Ramos (cell line): ENCODE measurements around the gene RGMA.

ENCODE experiments used
- in situ Hi-C: fragments of 300-500 bp; cut with MboI; formaldehyde crosslinking; loops from one replicate; pipeline ENCODE4 v1.14.3; 2022; ENCODE audit warnings: low sequenced_read_pairs; ENCODE audit not compliant: unreplicated experiment

The RGMA gene

DNA sequence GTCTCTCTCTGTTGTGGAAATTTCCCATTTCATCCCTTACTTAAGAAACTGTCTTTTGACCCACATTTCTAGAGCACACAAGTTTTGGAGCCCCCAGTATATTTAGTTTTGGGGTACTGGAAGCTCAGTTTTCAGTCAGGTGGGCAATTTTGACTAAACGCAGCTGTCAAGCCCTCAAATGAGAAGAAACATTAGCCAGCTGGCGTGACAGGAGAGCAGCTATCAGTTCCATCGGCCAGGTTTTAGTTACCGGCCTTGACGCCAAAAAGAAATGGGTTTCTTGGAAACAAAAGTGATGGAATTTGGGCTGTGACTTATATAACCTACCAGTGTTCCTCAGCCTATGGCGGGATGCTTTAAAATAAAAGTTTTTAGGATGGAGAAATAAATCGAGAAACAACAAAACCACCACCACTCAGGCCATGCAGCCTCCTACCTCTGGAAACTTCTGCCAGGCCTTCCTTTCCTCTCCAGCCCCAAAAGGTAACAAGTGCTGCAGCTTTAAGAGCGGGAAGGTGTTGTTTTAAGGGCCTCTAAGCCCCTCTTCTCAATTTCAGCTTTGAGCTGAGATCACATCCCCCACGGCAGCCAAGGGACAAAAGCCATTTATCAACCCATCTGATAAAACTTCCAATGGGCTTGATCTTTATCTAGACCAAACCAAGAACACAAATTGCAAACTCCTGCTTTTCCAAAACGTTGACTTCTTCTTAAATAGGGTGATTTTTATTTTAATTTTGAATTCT, 18.3 kb downstream of the RGMA start:
- in situ Hi-C loops, result loop anchor here (25.0 kb wide), 1 partner anchor 958 kb away; no protein-coding TSS in a partner anchor

GRCh38 chr15:93070132-93070531, 18.9 kb downstream of the RGMA start:
- in situ Hi-C loops, result loop anchor here (25.0 kb wide), 1 partner anchor 958 kb away; no protein-coding TSS in a partner anchor

- in situ Hi-C loops, result loop anchor here (25.0 kb wide), 1 partner anchor 956 kb away; no protein-coding TSS in a partner anchor
Observed at GRCh38 chr15:93068581-93069199, 20.3 kb downstream of the RGMA start.

GRCh38 chr15:93067649-93068085, 21.3 kb downstream of the RGMA start:
- in situ Hi-C loops, result loop anchor here (25.0 kb wide), 1 partner anchor 955 kb away; no protein-coding TSS in a partner anchor

- in situ Hi-C loops, result loop anchor here (25.0 kb wide), 1 partner anchor 955 kb away; no protein-coding TSS in a partner anchor
Observed at GRCh38 chr15:93066834-93067648, 22.0 kb downstream of the RGMA start.

GRCh38 chr15:93066224-93066681, 22.8 kb downstream of the RGMA start:
- in situ Hi-C loops, result loop anchor here (25.0 kb wide), 1 partner anchor 954 kb away; no protein-coding TSS in a partner anchor

DNA sequence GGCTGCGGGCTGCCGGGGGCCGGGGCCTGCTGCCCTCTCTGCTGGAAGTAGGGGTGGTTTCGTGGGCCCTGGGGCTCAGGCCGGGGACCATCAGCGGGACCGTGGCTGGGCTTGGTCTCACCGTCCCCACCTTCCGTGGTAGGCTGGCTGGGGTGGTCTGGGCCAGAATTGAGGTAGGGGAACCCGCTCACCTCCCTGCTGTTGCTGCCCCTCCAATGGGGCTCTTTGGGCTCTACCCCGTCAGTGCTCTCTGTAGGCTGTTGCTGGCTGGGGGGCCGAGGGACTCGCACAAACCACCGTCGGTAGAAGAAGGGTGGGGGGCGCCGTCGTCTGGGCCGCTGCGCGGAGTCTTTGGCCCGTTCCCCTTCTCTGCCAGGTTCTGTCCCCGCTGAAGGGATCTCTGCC, 23.4 kb downstream of the RGMA start:
- in situ Hi-C loops, result loop anchor here (25.0 kb wide), 1 partner anchor 953 kb away; no protein-coding TSS in a partner anchor

- in situ Hi-C loops, result loop anchor here (25.0 kb wide), 1 partner anchor 952 kb away; no protein-coding TSS in a partner anchor
Observed at GRCh38 chr15:93063796-93064690, 25.0 kb downstream of the RGMA start.

GRCh38 chr15:93063262-93063671, 25.7 kb downstream of the RGMA start:
- in situ Hi-C loops, result loop anchor here (25.0 kb wide), 1 partner anchor 951 kb away; no protein-coding TSS in a partner anchor

DNA sequence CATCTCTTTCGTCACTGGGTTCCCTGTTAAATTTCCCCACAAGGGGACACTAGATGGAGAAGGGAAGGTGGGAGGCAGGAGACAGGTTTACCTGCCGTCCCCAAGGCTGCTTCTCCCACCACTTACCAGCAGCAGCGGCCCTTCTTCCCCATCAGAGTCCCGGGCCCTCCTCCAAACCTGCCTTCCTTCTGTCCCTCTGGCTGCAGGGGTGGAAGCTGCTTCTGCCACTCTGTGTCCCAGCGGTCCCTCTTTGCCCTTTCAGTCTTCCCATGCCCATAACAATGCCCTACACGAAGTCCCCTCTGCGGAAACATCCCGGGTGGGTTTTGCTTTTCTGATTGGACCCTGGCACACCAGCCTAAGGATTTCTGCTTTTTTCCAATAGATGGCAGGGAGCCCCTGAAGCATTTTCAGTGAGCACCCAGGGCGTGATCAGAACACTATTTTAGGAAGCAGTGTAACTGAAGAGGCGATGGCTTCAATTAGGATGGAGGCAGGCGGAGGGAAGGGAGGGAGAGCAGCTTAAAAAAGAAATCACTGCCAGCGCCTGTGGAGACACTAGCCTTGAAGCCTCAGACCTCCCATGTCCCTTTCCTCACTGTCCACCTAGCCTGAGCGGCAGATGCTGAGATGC, 26.3 kb downstream of the RGMA start:
- in situ Hi-C loops, result loop anchor here (25.0 kb wide), 1 partner anchor 950 kb away; no protein-coding TSS in a partner anchor

GRCh38 chr15:93060336-93061248, 28.4 kb downstream of the RGMA start:
- in situ Hi-C loops, result loop anchor here (25.0 kb wide), 1 partner anchor 948 kb away; no protein-coding TSS in a partner anchor

DNA sequence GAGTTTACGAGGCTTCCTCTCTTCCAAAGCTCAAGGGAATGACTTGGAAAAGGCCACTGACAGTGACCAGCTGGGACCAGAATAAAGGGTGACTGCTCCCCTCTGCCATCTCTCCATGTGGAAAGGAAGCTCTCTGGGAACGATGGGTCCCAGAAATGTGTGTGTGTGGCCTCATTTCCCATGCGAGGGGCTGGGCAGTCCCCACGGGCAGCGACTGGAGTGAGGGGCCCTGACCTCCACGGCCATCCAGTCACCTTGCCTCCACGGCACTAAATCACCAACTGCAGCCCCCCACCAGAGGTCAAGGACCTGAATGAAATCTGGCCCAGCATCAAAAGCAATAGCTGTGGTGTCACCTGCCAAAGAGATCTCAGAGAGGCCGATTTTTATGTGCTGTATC, 29.6 kb downstream of the RGMA start:
- in situ Hi-C loops, result loop anchor here (25.0 kb wide), 1 partner anchor 947 kb away; no protein-coding TSS in a partner anchor

GRCh38 chr15:93058904-93059427, 30.0 kb downstream of the RGMA start:
- in situ Hi-C loops, result loop anchor here (25.0 kb wide), 1 partner anchor 947 kb away; no protein-coding TSS in a partner anchor

DNA sequence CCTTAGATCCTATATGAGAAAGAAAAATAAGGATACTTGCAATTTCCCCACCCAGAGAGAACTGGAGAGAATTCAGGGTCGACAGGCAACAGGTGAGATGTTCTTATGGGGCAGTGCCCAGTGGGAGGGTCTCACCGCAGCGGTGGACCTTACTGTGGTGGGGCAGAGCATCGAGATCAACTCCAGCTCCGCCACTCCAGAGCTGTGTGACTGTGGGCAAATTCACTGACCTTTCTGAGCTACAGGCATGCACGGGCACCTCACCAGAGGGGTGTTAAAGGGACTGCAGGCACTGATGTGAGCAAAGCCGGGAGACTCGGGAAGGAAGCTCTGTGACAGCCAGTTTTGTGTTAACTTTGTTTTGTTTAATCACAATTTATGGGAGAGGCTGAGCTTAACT, 30.9 kb downstream of the RGMA start:
- in situ Hi-C loops, result loop anchor here (25.0 kb wide), 1 partner anchor 946 kb away; no protein-coding TSS in a partner anchor

DNA sequence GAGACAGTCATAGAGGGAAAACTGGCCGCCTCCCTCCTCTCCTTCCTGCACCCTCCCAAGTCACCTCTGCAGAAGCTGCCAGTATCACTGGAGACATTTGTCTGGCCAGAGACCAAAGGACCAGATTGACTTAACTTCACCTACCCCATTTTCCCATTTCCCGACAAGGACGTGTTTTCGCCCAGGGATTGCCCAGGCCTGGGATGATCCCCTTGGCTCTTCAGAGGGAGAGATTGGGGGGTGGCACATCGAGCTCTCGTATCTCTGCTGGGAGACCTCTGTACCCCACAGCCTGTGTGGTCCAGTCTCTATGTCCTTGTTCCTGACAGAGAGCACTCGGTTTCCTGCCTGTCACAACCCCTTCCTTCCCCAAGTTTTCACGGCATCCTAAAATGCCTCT, 31.4 kb downstream of the RGMA start:
- in situ Hi-C loops, result loop anchor here (25.0 kb wide), 1 partner anchor 945 kb away; no protein-coding TSS in a partner anchor

GRCh38 chr15:93056836-93057235, 32.2 kb downstream of the RGMA start:
- in situ Hi-C loops, result loop anchor here (25.0 kb wide), 1 partner anchor 945 kb away; no protein-coding TSS in a partner anchor

DNA sequence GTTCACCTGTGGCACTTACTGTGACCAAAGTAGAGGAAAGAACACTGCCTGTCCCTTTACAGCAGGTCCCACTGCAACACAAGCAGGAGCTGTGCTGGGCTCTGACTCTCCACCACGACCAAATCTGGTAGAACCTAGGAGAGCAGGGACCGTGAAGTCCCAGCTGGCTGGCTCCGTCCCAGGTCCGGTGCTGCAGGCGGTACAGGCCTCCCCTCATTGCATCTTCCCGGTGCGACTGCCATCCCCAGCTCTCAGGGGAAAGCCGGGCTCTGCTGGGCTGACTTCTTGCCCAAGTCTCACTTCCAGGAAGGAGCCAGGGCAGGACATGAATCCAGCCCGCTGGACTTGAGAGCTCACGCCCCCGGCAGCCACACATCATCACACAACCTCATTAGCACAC, 33.8 kb downstream of the RGMA start:
- in situ Hi-C loops, result loop anchor here (25.0 kb wide), 1 partner anchor 943 kb away; no protein-coding TSS in a partner anchor
